Mononuclear cell (primary cell): ENCODE data around the gene CST9. TPM values are rescaled to one million over a fixed set of nuclear protein-coding genes. Genes with fewer than 3 reads are reported as not detected.
"Not testable (repeated sequence)": the region's sequence is repeated elsewhere in the genome, so short reads cannot be mapped to it uniquely, and the experiment has no call there.

Source experiments
- H3K27me3 ChIP-seq: 2 replicates; pipeline ENCODE4 v1.6.0; 2011; ENCODE audit warnings: low read length, control low read depth; ENCODE audit not compliant: insufficient read depth
- H3K4me1 ChIP-seq: 2 replicates; pipeline ENCODE4 v1.5.1; 2011; ENCODE audit warnings: mild to moderate bottlenecking, low read length, control low read depth; ENCODE audit not compliant: insufficient read depth
- H3K4me3 ChIP-seq: 2 replicates; pipeline ENCODE4 v1.5.1; 2011; ENCODE audit warnings: mild to moderate bottlenecking, low read length, moderate library complexity
- H3K9me3 ChIP-seq: 2 replicates; pipeline ENCODE4 v1.5.1; 2011; ENCODE audit warnings: low read depth, mild to moderate bottlenecking, control low read depth, low read length
- total RNA-seq: library from RNA; depleted of rRNA; stranded (reverse); fragments of >200 nt; gene quantifications from one replicate; pipeline ENCODE4 v1.2.3, GENCODE V29; 2012

The CST9 gene
- total RNA-seq, 1 donor = not detected

- Histone ChIP-seq H3K9me3 (no peaks in the 10 kb centered on the region), H3K27me3 (no peaks in the 10 kb centered on the region), H3K4me3 (no peak overlapping the region), H3K4me1 (peaks cover 70% of the 10 kb centered on the region)
Observed at GRCh38 chr20:23641936-23642751, 36.4 kb upstream of the CST9 start.

GRCh38 chr20:23640671-23641667 lies 35.3 kb upstream of the CST9 start:
- Histone ChIP-seq H3K9me3 (no peaks in the 10 kb centered on the region), H3K4me3 (no peak overlapping the region), H3K4me1 (peaks cover 67% of the 10 kb centered on the region), H3K27me3 (no peaks in the 10 kb centered on the region)

GRCh38 chr20:23640018-23640601 lies 34.4 kb upstream of the CST9 start:
- Histone ChIP-seq H3K9me3 (no peaks in the 10 kb centered on the region), H3K4me3 (no peak overlapping the region), H3K4me1 (peaks cover 73% of the 10 kb centered on the region), H3K27me3 (no peaks in the 10 kb centered on the region)

- peaks cover 79% of the 10 kb centered on the region for H3K4me1 ChIP-seq
- no peaks in the 10 kb centered on the region for H3K9me3 ChIP-seq
- H3K4me3 ChIP-seq = no peak overlapping the region
- H3K27me3 ChIP-seq = no peaks in the 10 kb centered on the region
Observed at GRCh38 chr20:23639490-23639958, 33.8 kb upstream of the CST9 start.

GRCh38 chr20:23638309-23638708 lies 32.6 kb upstream of the CST9 start:
- Histone ChIP-seq H3K4me1 (peaks cover 73% of the 10 kb centered on the region), H3K9me3 (no peaks in the 10 kb centered on the region), H3K27me3 (no peaks in the 10 kb centered on the region), H3K4me3 (no peak overlapping the region)

GRCh38 chr20:23637282-23638221 lies 31.8 kb upstream of the CST9 start, which contains the start of gene CST3:
CST3 (minus strand) TSS chr20:23637955; CDS start chr20:23637862, 93 bp downstream.
- Histone ChIP-seq H3K9me3 (no peaks in the 10 kb centered on the region), H3K4me1 (peaks cover 71% of the 10 kb centered on the region), H3K4me3 (peak within 1 kb of the TSS; percentile 56), H3K27me3 (no peaks in the 10 kb centered on the region)

GRCh38 chr20:23636908-23637281 lies 31.2 kb upstream of the CST9 start:
- Histone ChIP-seq H3K4me1 (peaks cover 71% of the 10 kb centered on the region), H3K4me3 (peak overlapping the region; percentile 56), H3K27me3 (no peaks in the 10 kb centered on the region), H3K9me3 (no peaks in the 10 kb centered on the region)

GRCh38 chr20:23636182-23636907 lies 30.6 kb upstream of the CST9 start:
- peak overlapping the region; percentile 56 for H3K4me3 ChIP-seq
- H3K9me3 ChIP-seq = no peaks in the 10 kb centered on the region
- peaks cover 71% of the 10 kb centered on the region for H3K4me1 ChIP-seq
- H3K27me3 ChIP-seq = no peaks in the 10 kb centered on the region

- H3K4me3 ChIP-seq = peak overlapping the region; percentile 56
- not testable (repeated sequence) for H3K9me3 ChIP-seq, H3K27me3 ChIP-seq
- H3K4me1 ChIP-seq = peaks cover 65% of the 10 kb centered on the region
Observed at GRCh38 chr20:23635768-23636090, 30.0 kb upstream of the CST9 start.

GRCh38 chr20:23634985-23635767 lies 29.5 kb upstream of the CST9 start:
- H3K27me3 ChIP-seq = no peaks in the 10 kb centered on the region
- H3K9me3 ChIP-seq = no peaks in the 10 kb centered on the region
- no peak overlapping the region for H3K4me3 ChIP-seq
- peaks cover 63% of the 10 kb centered on the region for H3K4me1 ChIP-seq

- Histone ChIP-seq H3K9me3 (no peaks in the 10 kb centered on the region), H3K27me3 (no peaks in the 10 kb centered on the region), H3K4me3 (no peak overlapping the region), H3K4me1 (peaks cover 63% of the 10 kb centered on the region)
Observed at GRCh38 chr20:23634044-23634801, 28.5 kb upstream of the CST9 start.

GRCh38 chr20:23632711-23633573 lies 27.2 kb upstream of the CST9 start:
- peaks cover 66% of the 10 kb centered on the region for H3K4me1 ChIP-seq
- H3K27me3 ChIP-seq = no peaks in the 10 kb centered on the region
- H3K9me3 ChIP-seq = no peaks in the 10 kb centered on the region
- no peak overlapping the region for H3K4me3 ChIP-seq
